ENCODE data around the gene NRROS.
"Not testable (repeated sequence)": the region's sequence is repeated elsewhere in the genome, so short reads cannot be mapped to it uniquely, and the experiment has no call there.

Gene NRROS

DNA sequence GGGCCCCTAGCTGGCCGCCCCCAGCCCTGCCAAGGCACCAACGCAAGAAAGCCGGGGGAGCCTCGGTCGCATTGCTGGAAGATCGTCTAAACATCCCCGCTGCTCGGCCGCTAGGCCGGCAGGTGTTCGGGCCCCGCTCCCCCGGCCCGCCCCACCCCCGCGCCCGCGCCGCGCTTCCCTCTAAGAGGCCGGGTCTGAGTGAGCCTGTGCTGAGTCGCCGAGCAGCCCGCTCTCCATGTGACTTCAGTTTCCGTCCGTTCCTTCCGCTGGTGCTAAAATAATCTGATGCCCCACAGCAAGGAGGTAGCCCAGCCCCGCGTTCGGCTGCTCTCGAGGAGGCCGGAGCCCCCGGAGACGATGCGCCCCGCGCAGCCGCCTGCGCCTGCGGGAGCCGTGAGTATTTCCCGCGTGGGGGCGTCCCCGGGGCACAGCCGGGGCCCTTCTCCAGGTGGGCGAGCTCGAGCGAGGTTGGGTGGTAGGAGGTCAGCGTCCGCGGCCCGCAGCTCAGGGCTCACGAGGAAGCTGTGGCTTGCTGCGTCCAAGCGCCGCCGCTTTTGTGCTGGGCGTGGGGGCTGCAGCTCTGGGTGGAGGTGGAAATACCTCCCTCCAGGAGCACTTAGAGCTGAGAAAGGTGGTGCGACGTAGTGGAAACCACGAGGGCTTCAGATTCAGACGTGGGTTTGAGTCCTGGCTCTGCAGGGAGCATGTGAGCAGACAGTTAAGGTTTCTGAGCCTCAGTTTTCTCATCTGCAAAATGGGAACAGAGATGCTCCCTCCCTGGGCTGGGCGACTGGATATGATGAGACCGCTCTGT is at the start of gene NRROS:
NRROS (plus strand) TSS at position 212 of the 814 bp plus-strand sequence. CDS start 14,846 bp downstream, outside the sequence.
- DNase-seq, result peak; percentile 68

DNA sequence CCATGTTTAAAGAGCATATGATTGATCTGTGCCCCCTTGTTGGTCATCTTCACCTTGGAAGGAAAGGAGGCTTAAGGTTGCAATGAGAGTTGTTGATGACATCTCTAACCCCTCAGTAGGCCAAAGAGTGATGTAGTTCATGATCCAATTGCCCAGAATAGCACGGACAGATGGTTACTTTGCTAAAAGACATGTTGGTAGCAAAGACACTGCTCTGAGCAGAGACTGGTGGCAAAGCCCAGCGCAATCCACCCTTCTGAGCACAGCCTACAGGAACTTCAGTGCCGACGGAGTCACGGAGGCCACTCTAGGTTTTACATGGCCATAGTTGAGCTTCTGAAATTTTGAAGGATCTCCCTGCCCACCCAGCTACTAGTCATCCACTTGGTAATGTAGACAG is 49.2 kb upstream of the NRROS start:
- DNase-seq, result no peak

DNA sequence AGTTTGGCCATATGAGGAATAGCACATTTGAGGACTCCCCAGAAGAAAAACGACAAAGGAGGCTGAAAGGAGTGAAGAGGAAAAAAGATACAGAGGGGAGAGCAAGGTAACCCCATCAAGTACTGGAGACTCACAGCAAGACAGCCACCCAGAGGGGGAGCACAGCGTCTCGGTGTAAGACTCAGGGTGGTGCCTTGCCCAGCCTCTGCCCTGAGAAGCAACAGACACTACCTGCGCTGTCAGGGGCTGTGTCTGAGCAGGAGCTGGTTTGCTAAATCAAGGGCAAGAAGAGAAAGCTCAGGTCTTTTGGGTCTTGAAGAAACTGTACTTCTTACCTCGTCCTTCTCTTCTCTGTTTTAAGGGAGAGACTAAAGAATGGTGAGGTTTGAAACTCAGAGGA is 43.1 kb upstream of the NRROS start:
- no peak for DNase-seq

DNA sequence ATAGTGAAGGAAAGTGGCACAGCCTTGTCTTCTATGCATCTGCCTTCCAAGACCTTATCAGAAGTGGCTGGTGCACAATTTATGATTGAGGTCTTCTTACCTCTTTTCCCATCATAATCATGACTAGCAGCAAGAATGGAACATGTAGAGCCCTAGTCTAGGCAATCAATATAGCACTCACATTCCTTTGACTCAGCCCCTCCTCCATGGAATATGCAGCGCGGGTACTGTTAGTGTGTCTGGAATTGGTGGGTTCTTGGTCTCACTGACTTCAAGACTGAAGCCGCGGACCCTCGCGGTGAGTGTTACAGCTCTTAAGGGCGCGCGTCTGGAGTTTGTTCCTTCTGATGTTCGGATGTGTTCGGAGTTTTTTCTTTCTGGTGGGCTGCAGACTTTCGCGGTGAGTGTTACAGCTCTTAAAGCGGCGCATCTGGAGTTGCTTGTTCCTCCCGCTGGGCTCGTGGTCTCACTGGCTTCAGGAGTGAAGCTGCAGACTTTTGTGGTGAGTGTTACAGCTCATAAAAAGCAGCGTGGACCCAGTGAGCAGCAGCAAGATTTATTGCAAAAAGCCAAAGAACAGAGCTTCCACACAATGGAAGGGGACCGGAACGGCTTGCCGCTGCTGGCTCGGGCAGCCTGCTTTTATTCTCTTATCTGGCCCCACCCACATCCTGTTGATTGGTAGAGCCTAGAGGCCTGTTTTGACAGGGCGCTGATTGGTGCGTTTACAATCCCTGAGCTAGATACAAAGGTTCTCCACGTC is 41.3 kb upstream of the NRROS start:
- peak; percentile 63 for DNase-seq

DNA sequence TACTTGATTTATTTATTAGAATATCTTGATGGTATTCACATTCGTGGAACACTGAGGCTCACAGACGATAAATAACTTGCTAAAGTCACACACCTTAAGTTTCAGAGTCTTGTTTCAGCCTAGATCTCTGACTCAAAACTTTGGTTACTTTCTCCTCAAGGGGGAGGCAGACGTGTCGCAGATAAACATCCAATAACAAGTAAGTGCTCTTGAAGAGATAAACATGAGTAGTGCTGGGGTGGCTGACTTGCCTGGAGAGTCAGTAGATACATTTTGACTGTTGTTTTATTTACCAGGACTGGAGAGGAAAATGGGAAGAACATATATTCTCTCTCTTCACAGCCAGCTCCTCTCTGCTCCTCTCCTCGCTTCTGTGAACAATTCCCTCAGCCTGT is 39.8 kb upstream of the NRROS start:
- no peak for DNase-seq

DNA sequence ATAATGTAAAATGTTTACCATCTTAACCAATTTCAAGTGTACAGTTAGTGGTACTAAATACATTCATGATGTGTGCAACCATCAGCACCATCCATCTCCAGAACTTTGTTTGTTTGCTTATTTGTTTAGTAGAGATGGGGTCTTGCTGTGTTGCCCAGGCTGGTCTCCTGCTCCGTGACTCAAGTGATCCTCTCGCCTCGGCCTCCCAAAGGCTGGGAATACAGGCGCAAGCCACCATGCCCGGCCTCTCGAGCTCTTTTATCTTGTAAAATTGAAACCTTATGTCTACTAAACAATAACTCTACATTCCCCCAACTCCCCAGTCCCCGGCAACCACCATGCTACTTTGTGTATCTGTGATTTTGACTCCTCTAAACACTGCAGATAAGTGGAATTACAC is 39.1 kb upstream of the NRROS start:
- no peak for DNase-seq

DNA sequence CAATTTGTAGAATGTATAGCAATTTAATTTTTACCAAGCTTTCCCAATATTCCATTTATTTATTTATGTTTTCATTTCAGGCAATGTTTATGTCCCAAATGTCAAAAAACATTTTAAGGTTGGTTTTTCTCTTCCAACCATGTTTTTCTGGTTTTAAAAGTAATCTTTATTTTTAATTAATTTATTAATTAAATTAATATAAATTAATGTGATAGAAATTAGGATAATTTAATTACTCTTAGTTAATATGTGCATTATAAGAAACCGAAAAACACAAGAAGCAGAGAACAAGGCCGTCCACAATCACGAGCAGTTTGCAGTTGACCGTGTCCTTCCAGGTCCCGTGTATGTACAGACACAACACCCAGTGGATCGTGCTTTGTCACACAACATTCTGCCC is 36.8 kb upstream of the NRROS start:
- no peak for DNase-seq

DNA sequence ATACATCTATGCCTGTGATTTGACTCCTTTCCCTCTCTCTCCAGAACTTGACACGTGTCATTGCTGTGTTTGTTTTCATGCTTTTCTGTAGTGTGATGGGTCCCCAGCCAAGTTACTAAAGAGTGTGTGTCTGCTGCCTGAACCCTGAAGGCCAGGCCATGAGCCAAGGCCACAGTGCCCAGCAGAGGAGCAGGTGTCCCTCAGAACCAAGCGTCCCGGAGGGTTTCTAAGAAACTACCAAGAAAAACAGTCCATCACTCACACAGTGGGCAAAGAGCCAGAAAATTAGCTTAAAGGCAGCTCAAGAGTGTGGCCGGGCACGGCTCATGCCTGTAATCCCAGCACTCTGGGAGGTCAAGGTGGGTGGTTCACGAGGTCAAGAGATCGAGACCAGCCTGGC is 35.8 kb upstream of the NRROS start:
- no peak for DNase-seq

DNA sequence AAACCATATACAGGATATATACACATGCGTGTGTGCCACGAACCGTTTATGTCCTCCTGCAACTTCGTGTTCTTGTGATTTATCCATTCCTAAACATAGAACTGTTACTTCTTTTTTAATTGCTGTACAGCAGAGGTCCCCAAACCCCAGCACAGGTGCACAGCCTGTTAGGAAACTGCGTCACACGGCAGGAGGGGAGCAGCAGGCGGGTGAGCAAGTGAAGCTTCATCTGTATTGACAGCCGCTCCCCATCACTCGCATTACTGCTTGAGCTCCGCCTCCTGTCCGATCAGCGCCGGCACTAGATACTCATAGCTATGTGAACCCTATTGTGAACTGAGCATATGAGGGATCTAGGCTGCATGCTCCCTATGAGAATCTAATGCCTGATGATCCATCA is 34.9 kb upstream of the NRROS start:
- DNase-seq, result peak; percentile 68

DNA sequence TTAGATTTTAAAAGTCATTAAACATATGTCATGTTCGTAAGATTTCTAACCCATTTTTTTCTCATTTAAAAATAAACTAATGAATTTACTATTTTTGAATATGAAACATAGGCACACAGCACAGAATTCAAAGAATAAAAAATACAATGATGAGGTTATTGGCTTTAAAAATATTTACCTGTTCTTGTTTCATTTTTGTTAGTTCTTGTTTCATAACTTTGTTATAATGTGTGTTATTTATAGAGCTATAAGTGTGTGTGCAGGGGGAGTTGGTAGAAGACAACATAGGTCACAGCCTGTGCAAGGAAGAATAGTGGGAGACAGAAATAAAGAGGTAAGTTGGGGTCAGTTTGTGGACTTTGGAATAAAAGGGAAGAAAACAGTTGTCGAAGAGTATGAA is 30.8 kb upstream of the NRROS start:
- no peak for DNase-seq

DNA sequence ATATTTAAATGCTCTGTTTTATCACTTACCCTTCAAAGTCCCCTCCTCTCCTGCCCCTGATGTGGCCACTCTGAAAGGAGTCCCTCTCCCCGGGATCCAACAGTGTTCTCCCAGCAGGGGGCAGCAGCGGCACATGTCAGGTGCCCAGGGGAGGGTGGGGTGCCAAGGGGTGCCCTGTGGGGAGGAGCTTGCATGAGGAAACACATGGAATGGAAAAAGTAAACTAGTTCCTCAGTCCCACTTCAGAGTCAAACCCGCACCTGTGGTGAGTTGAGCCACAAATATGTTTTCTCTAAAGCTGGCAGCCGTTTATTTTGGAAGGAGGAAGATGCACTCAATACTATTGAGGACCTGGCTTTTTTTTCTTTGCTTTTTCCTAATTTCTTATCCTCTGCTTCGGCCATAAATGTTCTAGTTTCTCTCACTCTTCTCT is 30.1 kb upstream of the NRROS start:
- peak; percentile 93 for DNase-seq

DNA sequence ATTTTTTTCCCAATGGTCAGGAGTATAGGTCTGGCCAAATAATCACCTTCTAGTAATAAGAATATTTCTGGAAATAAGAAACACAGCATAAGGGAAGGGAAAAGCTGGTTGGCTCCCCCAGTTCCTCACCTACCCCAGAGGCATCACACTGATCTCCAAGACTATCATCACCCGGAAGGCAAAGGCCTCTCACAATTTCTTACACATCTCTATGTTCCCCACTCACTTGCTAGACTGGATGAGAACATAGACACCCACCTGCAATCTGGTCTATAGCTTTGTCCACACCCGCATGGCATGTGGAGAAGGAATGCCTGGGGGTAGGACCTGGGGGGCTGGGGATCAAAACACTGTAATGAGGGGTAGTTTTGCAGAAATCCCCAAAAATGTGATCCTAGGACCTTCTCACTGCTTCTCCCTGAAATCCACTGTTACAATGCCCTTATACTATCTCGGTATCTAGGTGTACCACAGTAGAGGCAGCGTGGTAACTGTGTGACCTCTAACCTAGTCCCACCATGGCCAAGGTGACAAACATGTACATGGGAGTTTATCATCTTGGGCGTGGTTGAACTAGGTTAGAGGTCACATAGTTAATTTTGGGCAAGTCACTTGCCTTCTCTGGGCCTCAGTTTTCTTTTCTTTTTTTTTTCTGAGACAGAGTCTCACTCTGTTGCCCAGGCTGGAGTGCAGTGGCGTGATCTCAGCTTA is 29.5 kb upstream of the NRROS start:
- DNase-seq, result peak; percentile 38

DNA sequence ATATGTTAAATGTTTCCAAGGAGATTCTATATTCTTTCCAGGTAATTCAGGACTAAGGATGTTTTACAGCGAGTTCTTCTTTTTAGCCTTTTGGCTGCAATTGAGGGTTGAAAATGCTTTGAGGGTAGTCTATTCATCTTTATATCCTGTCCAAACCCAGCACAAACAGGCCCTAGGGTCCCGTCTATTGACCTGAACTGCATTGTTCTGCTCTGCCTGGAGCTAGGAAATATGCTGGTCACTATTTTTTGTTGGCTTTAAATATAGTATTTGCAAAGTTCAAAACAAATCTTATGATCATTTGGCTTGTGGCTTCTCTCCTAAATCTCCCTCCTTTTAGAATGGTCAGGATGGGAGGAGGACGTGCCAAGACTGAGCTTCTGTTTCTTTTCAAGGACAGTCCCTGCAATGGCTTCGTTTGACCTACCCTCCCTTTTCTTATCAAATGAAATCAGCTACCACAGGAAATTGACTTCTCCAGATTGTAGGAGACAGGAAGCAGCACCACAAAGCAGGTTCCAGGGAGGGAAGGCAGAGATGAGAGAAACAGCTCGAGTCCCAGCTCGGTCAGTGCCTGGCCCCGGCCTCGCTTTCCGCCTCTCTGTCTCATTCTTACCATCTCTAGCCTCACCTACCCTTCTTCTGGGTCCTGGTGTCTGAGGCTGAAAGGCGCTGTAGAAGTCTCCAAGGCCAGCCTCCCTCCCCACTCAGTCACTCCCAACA is 27.6 kb upstream of the NRROS start:
- peak; percentile 22 for DNase-seq

DNA sequence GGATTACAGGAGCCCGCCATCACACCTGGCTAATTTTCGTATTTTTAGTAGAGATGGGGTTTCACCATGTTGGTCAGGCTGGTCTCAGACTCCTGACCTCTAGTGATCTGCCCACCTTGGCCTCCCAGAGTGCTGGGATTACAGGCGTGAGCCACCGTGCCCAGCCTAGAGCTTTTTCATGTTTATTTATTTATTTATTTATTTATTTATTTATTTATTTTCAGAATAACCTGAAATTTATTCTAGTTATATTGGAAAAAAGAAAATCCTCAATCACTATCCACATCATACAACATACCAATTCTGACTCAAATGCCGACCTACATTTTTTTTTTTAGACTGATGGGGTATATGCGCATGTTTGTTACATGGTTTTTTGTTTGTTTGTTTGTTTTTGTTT is 24.3 kb upstream of the NRROS start:
- not testable (repeated sequence) for DNase-seq

DNA sequence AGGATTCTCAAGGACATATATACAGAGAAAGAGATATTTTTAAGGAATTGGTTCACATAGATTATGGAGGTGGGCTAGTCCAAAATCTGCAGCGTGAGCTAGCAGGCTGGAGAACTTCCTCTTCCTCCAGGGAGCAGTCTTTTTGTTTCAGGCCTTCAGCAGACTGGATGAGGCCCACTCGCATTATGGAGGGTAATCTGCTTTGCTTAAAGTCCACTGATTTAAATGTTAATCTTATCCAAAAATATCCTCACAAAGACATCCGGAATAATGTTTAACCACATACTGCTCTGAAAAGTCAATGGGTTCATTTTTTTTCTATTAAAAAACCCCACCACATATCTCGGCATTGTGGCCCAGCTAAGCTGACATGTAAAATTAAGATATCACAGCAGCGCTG is 22.2 kb upstream of the NRROS start:
- no peak for DNase-seq

DNA sequence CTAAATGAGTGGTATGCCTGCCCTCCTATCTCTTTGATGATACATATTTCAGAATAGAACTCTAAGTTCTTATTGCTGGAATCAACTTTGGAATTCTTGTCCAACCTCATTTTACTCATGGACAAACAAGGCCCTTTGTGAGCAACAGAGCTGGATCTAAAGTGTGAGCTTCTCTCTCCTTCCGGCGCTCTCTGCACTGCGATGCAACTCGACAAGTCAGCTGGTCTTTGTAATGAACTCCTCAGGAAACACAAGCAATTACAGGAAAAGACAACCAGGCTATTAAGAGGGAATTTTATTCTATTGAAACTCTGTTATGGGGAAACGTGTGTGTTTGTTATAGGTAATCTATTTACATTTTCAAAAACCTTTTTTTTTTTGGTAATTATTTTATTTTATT is 20.3 kb upstream of the NRROS start:
- no peak for DNase-seq

DNA sequence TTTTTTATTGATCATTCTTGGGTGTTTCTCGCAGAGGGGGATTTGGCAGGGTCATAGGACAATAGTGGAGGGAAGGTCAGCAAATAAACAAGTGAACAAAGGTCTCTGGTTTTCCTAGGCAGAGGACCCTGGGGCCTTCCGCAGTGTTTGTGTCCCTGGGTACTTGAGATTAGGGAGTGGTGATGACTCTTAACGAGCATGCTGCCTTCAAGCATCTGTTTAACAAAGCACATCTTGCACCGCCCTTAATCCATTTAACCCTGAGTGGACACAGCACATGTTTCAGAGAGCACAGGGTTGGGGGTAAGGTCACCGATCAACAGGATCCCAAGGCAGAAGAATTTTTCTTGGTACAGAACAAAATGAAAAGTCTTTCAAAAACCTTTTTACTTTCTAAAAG is 19.9 kb upstream of the NRROS start:
- DNase-seq, result not testable (repeated sequence)

DNA sequence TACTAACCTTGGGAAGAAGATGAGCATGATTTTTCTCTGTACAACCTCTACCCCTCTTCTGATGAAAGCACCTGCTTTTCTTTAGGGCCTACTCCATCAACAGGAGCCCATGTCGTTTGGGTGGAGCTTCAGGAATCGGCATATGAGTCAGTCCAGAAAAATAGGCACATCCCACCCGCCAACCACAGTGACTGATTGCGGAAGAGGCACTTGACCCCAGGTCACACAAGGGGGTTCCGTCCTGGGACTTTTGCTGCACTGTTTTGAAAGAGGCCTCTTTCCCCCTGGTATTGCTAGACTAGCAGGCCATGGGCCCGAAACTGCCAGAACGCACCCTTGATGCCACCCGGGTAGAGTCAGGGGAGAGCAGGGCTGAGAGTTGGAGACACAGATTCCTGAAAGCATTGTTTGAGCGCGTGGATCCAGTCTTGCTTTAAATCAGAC is 19.3 kb upstream of the NRROS start:
- peak; percentile 52 for DNase-seq

DNA sequence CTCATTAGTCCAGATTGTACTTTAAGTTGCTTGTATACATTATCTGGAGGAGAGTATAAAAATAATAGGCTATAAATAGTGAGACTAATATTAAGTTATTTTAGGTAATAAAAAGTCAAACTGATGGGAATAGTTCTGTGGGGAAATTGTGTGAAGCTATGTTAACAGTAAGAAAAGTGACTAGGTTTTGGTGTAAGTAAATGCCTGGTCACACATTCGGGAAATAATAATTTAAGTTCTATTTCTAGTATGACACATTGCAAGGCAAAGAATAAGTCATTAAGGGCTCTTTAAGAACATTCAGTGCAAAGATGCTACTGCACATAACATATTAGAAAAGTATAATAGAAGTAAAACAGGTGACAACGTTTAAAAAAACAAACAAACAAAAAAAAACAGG is 18.8 kb upstream of the NRROS start:
- DNase-seq, result no peak

DNA sequence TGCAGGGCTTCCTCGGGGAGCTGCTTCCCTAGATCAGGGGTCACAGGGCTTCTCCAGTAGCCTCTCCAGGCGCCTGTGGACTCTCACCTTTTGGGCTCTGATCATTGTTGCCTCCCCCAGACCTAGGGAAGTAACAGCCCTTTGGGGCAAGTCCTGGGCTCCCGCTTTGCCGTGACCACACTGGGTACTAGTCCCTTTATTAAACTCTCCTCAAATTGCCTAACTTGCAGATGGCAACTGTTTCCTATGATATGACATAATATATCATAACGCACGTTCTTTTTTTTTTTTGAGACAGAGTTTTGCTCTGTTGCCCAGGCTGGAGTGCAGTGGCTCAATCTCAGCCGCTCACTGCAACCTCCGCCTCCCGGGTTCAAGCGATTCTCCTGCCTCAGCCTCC is 17.9 kb upstream of the NRROS start:
- no peak for DNase-seq

DNA sequence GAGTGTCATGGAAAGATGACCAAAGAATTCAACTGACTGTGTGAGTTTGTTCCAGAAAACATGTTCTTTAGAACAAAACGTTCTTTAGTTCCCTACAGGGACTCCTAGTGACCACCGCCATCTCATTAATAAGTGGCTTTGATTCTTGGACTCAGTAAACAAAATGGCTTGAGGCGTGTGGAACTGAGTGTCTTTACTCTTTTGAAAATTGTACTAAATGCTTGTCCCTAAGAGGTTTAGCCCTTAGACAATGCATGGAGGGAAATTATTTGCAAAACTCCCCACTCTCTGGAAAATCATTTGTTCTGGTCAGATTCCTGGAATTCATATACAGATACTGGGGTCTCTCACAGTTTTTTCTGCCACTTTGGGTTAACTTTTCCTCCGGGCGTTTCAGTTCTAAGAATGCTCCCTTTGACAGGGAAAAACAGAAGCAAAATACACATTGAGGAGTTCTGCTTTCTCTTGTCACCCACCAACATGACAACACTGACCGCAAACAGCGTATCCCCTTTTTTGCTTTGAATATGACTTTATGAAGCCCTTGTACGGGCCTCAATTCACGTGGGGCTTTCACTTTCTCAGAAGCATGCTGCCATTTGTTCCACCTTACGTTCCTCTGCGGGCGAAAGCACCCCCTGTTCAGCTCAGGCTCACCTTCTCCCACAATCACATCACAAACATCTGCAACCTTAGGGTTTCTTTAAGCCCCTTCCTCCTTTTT is 15.3 kb upstream of the NRROS start:
- DNase-seq, result no peak

DNA sequence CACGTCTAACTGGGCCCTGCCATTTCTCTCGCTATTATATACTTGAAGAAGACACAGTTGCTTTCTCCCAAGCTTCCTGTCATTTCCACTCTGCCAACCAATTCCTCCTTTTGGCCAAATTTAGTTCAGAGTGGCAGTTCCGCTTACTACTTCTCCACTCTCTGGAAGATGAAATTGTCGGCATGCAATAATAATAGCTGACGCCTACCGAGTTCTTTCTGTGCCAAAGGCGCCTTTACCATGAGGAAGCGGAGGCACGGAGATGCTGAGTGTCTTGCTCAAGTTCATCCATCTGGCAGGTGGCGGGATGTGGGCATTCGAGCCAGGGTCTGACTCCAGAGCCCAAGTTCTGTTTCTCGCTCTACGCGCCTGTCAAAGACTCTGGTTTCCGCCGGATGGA is 14.6 kb upstream of the NRROS start:
- DNase-seq, result no peak
